H9 (cell line): Measurements from ENCODE around the gene VWA1. TPM values are rescaled to one million over a fixed set of nuclear protein-coding genes. Genes with fewer than 3 reads are reported as not detected.

Source experiments
- DNase-seq: peaks from one replicate; pipeline ENCODE4 v3.0.0-alpha.2; 2017
- H2AFZ ChIP-seq: one replicate; pipeline ENCODE4 v1.6.1; 2013; ENCODE audit warnings: mild to moderate bottlenecking, low read length, control low read depth, moderate library complexity
- H2AK5ac ChIP-seq: 2 replicates; pipeline ENCODE4 v1.6.1; 2013; ENCODE audit warnings: low read length, control low read depth, mixed read lengths; ENCODE audit not compliant: insufficient read length
- H2BK120ac ChIP-seq: one replicate; pipeline ENCODE4 v1.6.1; 2013; ENCODE audit warnings: low read depth, mild to moderate bottlenecking, low read length, control low read depth, inconsistent platforms; ENCODE audit not compliant: poor library complexity, severe bottlenecking
- H2BK12ac ChIP-seq: 2 replicates; pipeline ENCODE4 v1.6.1; 2013; ENCODE audit warnings: low read length, control low read depth, mixed read lengths, low read depth; ENCODE audit not compliant: insufficient read length
- H2BK15ac ChIP-seq: 2 replicates; pipeline ENCODE4 v1.6.1; 2013; ENCODE audit warnings: low read depth, low read length, control low read depth
- H2BK20ac ChIP-seq: one replicate; pipeline ENCODE4 v1.6.1; 2013; ENCODE audit warnings: low read depth, mild to moderate bottlenecking, low read length, control low read depth, inconsistent platforms; ENCODE audit not compliant: poor library complexity, severe bottlenecking
- H2BK5ac ChIP-seq: 2 replicates; pipeline ENCODE4 v1.6.1; 2013; ENCODE audit warnings: low read length, control low read depth, mixed read lengths; ENCODE audit not compliant: insufficient read length
- H3K14ac ChIP-seq: 2 replicates; pipeline ENCODE4 v1.6.1; 2013; ENCODE audit warnings: low read length, control low read depth; ENCODE audit not compliant: insufficient read depth
- H3K18ac ChIP-seq: 2 replicates; pipeline ENCODE4 v1.6.1; 2013; ENCODE audit warnings: low read depth, mild to moderate bottlenecking, mixed read lengths, low read length, control low read depth; ENCODE audit not compliant: insufficient read length
- H3K23ac ChIP-seq: 2 replicates; pipeline ENCODE4 v1.6.1; 2013; ENCODE audit warnings: low read length, control low read depth, mixed read lengths, low read depth; ENCODE audit not compliant: insufficient read length
- H3K23me2 ChIP-seq: 2 replicates; pipeline ENCODE4 v1.6.1; 2013; ENCODE audit warnings: low read depth, mild to moderate bottlenecking, mixed read lengths, low read length, control low read depth; ENCODE audit not compliant: insufficient read length, poor library complexity, severe bottlenecking
- H3K27ac ChIP-seq: 2 replicates; pipeline ENCODE4 v1.5.1; 2013; ENCODE audit warnings: low read length, control low read depth, mixed read lengths, low read depth; ENCODE audit not compliant: insufficient read length
- H3K27me3 ChIP-seq: 2 replicates; pipeline ENCODE4 v1.6.1; 2013; ENCODE audit warnings: low read length, control low read depth, inconsistent platforms; ENCODE audit not compliant: insufficient read depth
- H3K4ac ChIP-seq: 2 replicates; pipeline ENCODE4 v1.6.1; 2013; ENCODE audit warnings: low read depth, mild to moderate bottlenecking, control low read depth, inconsistent platforms, low read length, moderate library complexity
- H3K4me1 ChIP-seq: 2 replicates; pipeline ENCODE4 v1.6.1; 2013; ENCODE audit warnings: low read length, control low read depth, inconsistent platforms; ENCODE audit not compliant: insufficient read depth
- H3K4me2 ChIP-seq: 2 replicates; pipeline ENCODE4 v1.6.1; 2013; ENCODE audit warnings: low read length, control low read depth, mixed read lengths; ENCODE audit not compliant: insufficient read length, insufficient read depth
- H3K56ac ChIP-seq: 2 replicates; pipeline ENCODE4 v1.6.1; 2013; ENCODE audit warnings: low read depth, mild to moderate bottlenecking, mixed read lengths, low read length, control low read depth; ENCODE audit not compliant: insufficient read length
- H3K79me1 ChIP-seq: 2 replicates; pipeline ENCODE4 v1.6.1; 2013; ENCODE audit warnings: low read depth, mild to moderate bottlenecking, moderate library complexity, low read length, control low read depth, inconsistent platforms; ENCODE audit not compliant: insufficient read depth, poor library complexity, severe bottlenecking
- H3K79me2 ChIP-seq: 2 replicates; pipeline ENCODE4 v1.6.1; 2013; ENCODE audit warnings: low read length, control low read depth, inconsistent platforms; ENCODE audit not compliant: insufficient read depth
- H3K9ac ChIP-seq: 2 replicates; pipeline ENCODE4 v1.6.1; 2013; ENCODE audit warnings: low read length, control low read depth, mixed read lengths; ENCODE audit not compliant: insufficient read length; ENCODE audit errors: extremely low read depth
- H3K9me3 ChIP-seq: one replicate; pipeline ENCODE4 v1.6.1; 2013; ENCODE audit warnings: low read depth, low read length, inconsistent platforms; ENCODE audit not compliant: control insufficient read depth
- H3T11ph ChIP-seq: one replicate; pipeline ENCODE4 v1.6.1; 2013; ENCODE audit warnings: mild to moderate bottlenecking, low read length, control low read depth, inconsistent platforms
- H4K20me1 ChIP-seq: one replicate; pipeline ENCODE4 v1.6.1; 2013; ENCODE audit not compliant: control insufficient read depth, insufficient read length, insufficient read depth
- H4K5ac ChIP-seq: 2 replicates; pipeline ENCODE4 v1.6.1; 2013; ENCODE audit warnings: low read depth, mild to moderate bottlenecking, mixed read lengths, low read length, control low read depth; ENCODE audit not compliant: insufficient read length
- H4K8ac ChIP-seq: replicated peaks from 2 replicates; pipeline ENCODE4 v1.6.1; 2013; ENCODE audit warnings: low read length, control low read depth, mixed read lengths, low read depth; ENCODE audit not compliant: insufficient read length
- H4K91ac ChIP-seq: 2 replicates; pipeline ENCODE4 v1.6.1; 2013; ENCODE audit warnings: low read depth, mild to moderate bottlenecking, moderate library complexity, mixed read lengths, low read length, control low read depth; ENCODE audit not compliant: insufficient read length
- H3K27ac Mint-ChIP-seq, 3 experiments: 2 replicates in 2 of 3; 3 replicates in 1 of 3; pipeline ENCODE4 v1.8.0; 2020 to 2021; ENCODE audit warnings: mixed read lengths in 3 of 3, mild to moderate bottlenecking in 1 of 3, moderate library complexity in 1 of 3
- H3K27me3 Mint-ChIP-seq: 2 replicates; pipeline ENCODE4 v1.8.0; 2021; ENCODE audit warnings: low read depth, mild to moderate bottlenecking, moderate library complexity, mixed read lengths
- H3K36me3 Mint-ChIP-seq, 3 experiments: 2 replicates in 2 of 3; 3 replicates in 1 of 3; pipeline ENCODE4 v1.8.0; 2020 to 2021; ENCODE audit warnings: low read depth in 3 of 3, mixed read lengths in 3 of 3; ENCODE audit not compliant: insufficient read depth in 1 of 3
- H3K4me1 Mint-ChIP-seq, 2 experiments: 2 replicates each; pipeline ENCODE4 v1.8.0; 2020; ENCODE audit warnings: mixed read lengths in 2 of 2
- H3K4me3 Mint-ChIP-seq, 2 experiments: 2 replicates in 1 of 2; 3 replicates in 1 of 2; pipeline ENCODE4 v1.8.0; 2020 to 2021; ENCODE audit warnings: mild to moderate bottlenecking in 2 of 2, mixed read lengths in 2 of 2, moderate library complexity in 1 of 2
- H3K9me3 Mint-ChIP-seq, 2 experiments: 2 replicates in 1 of 2; 3 replicates in 1 of 2; pipeline ENCODE4 v1.8.0; 2020; ENCODE audit warnings: mild to moderate bottlenecking in 2 of 2, mixed read lengths in 2 of 2, moderate library complexity in 1 of 2
- CTCF ChIP-seq: fragments of 200-600 bp; sonication (generic); conservative IDR thresholded peaks from 3 replicates; pipeline ENCODE4 v1.8.0; 2021; ENCODE audit warnings: antibody characterized with exemption, mild to moderate bottlenecking
- WGBS: extraction: QIAGEN DNeasy Blood & Tissue Kit; methylation state at CpG from one replicate; pipeline ENCODE4 v1.1.7; 2013; ENCODE audit warnings: missing lambda C conversion rate, low lambda C conversion rate, mixed read lengths; ENCODE audit not compliant: insufficient read length; ENCODE audit errors: extremely low coverage; 5-methylcytosine and 5-hydroxymethylcytosine counted together
- total RNA-seq: library from RNA; stranded (reverse); gene quantifications from 2 replicates; pipeline ENCODE4 v1.2.1, GENCODE V29; 2021

The VWA1 gene
- total RNA-seq, 1 experiment from 2014 or later, result 57.1 TPM

- Histone ChIP-seq H2BK12ac (no peak overlapping the region), H2BK20ac (no peak overlapping the region), H3K9ac (no peak overlapping the region), H3K4me2 (no peak overlapping the region), H4K5ac (no peak overlapping the region), H2BK5ac (no peak overlapping the region), H3K4me1 (no peaks in the 10 kb centered on the region), H3T11ph (no peak overlapping the region), H3K27me3 (no peaks in the 10 kb centered on the region), H3K18ac (no peak overlapping the region), H2BK15ac (no peak overlapping the region), H3K9me3 (no peaks in the 10 kb centered on the region), H2BK120ac (no peak overlapping the region), H4K8ac (no peak overlapping the region), H3K23me2 (no peaks in the 10 kb centered on the region), H4K20me1 (no peaks in the 10 kb centered on the region), H4K91ac (no peak overlapping the region), H3K79me1 (peaks cover 1% of the 10 kb centered on the region), H2AK5ac (no peak overlapping the region), H3K56ac (no peak overlapping the region), H2AFZ (no peak overlapping the region), H3K23ac (no peak overlapping the region), H3K14ac (no peak overlapping the region), H3K27ac (no peak overlapping the region), H3K79me2 (no peaks in the 10 kb centered on the region), H3K4ac (no peak overlapping the region)
- Mint-ChIP-seq H3K27ac (no peak overlapping the region), H3K4me1 (no peaks in the 10 kb centered on the region), H3K27me3 (no peaks in the 10 kb centered on the region), H3K9me3 (no peaks in the 10 kb centered on the region), H3K4me3 (no peak overlapping the region), H3K36me3 (peaks cover 23 to 56% (median 46%) of the 10 kb centered on the region in 3 experiments; a peak in 6 of 7 replicates)
- DNase-seq, result no peak
- WGBS, result no CpG with 5 or more reads among the region's 14 CpGs
- no peak for TF ChIP-seq CTCF
Measured at GRCh38 chr1:1482856-1483255, 47.4 kb downstream of the VWA1 start.
